ENCODE measurements around the gene EXPH5. TPM values are rescaled to one million over a fixed set of nuclear protein-coding genes. Genes with fewer than 3 reads are reported as not detected.

Gene EXPH5
- 11.4 and 29.8 TPM in 2 replicates for total RNA-seq

GRCh38 chr11:108593214-108593922 lies at the start of gene EXPH5:
TSS of gene EXPH5 (minus strand) at chr11:108593768. CDS start at chr11:108593536, 232 bp downstream.

GRCh38 chr11:108498046-108498815 lies 95.3 kb downstream of the EXPH5 start, which contains the start of gene POGLUT3:
TSS of gene POGLUT3 (minus strand) at chr11:108498384. CDS start at chr11:108498366, 18 bp downstream.

GRCh38 chr11:108467091-108467823 lies 126.3 kb downstream of the EXPH5 start, which contains the start of gene C11orf65:
TSS of gene C11orf65 (minus strand) at chr11:108467529. CDS start at chr11:108461559, 5,970 bp downstream.

Other genes starting within 250 kb of the EXPH5 start
- gene C11orf65, start 126.2 kb downstream of the EXPH5 start, total RNA-seq = 1.2 and 1.6 TPM in 2 replicates
- 37.2 and 42.8 TPM in 2 replicates for gene POGLUT3, start 95.4 kb downstream of the EXPH5 start, total RNA-seq
- 10.2 and 12.6 TPM in 2 replicates for gene DDX10, start 71.3 kb upstream of the EXPH5 start, total RNA-seq

Measured in placental epithelial cell (primary cell).